Activated CD8-positive, alpha-beta memory T cell treated with anti-CD3 and anti-CD28 coated beads for 4 hours (primary cell): ENCODE measurements around the gene C1orf21.

Source experiments
- DNase-seq, 2 donors: peaks; one replicate each; pipeline ENCODE4 v3.0.0-alpha.2; 2020; ENCODE audit warnings: low read depth in 2 of 2

Gene C1orf21

GRCh38 chr1:184447651-184448185, 60.9 kb downstream of the C1orf21 start:
- DNase-seq: no peak

GRCh38 chr1:184449916-184450315, 63.1 kb downstream of the C1orf21 start:
- no peak for DNase-seq

- no peak for DNase-seq
Observed at GRCh38 chr1:184455786-184456185, 69.0 kb downstream of the C1orf21 start.

GRCh38 chr1:184456189-184456588, 69.4 kb downstream of the C1orf21 start:
- DNase-seq: no peak

GRCh38 chr1:184457500-184457899, 70.7 kb downstream of the C1orf21 start:
- no peak for DNase-seq

- no peak for DNase-seq
Observed at GRCh38 chr1:184461321-184461720, 74.5 kb downstream of the C1orf21 start.

- DNase-seq: no peak
Observed at GRCh38 chr1:184462155-184462554, 75.3 kb downstream of the C1orf21 start.

GRCh38 chr1:184462990-184463389, 76.2 kb downstream of the C1orf21 start:
- DNase-seq: no peak

- DNase-seq: no peak
Observed at GRCh38 chr1:184463680-184464079, 76.9 kb downstream of the C1orf21 start.

- DNase-seq: no peak
Observed at GRCh38 chr1:184464757-184465156, 77.9 kb downstream of the C1orf21 start.

- no peak for DNase-seq
Observed at GRCh38 chr1:184465489-184466146, 78.8 kb downstream of the C1orf21 start.

GRCh38 chr1:184467295-184467694, 80.5 kb downstream of the C1orf21 start:
- no peak for DNase-seq

GRCh38 chr1:184469396-184469795, 82.6 kb downstream of the C1orf21 start:
- DNase-seq: no peak

- DNase-seq: no peak
Observed at GRCh38 chr1:184471686-184472085, 84.9 kb downstream of the C1orf21 start.

GRCh38 chr1:184472136-184472535, 85.3 kb downstream of the C1orf21 start:
- no peak for DNase-seq

- DNase-seq: no peak
Observed at GRCh38 chr1:184473176-184473966, 86.5 kb downstream of the C1orf21 start.

GRCh38 chr1:184476187-184476586, 89.4 kb downstream of the C1orf21 start:
- DNase-seq: no peak

- DNase-seq: no peak
Observed at GRCh38 chr1:184479435-184480167, 92.8 kb downstream of the C1orf21 start.

- DNase-seq: no peak
Observed at GRCh38 chr1:184480736-184481135, 93.9 kb downstream of the C1orf21 start.

- no peak for DNase-seq
Observed at GRCh38 chr1:184482136-184482535, 95.3 kb downstream of the C1orf21 start.

GRCh38 chr1:184483101-184483683, 96.4 kb downstream of the C1orf21 start:
- DNase-seq: no peak
